CD14-positive monocyte (primary cell): ENCODE measurements around the gene GBX1. TPM values are rescaled to one million over a fixed set of nuclear protein-coding genes. Genes with fewer than 3 reads are reported as not detected.

Source experiments
- DNase-seq, 3 donors: peaks; one replicate each; pipeline ENCODE4 v3.0.0-alpha.2; 2011 to 2022
- H2AFZ ChIP-seq: 2 replicates; pipeline ENCODE4 v1.6.0; 2012; ENCODE audit warnings: mild to moderate bottlenecking, low read depth, low read length, inconsistent platforms; ENCODE audit not compliant: insufficient read depth, poor library complexity, severe bottlenecking
- H3K27ac ChIP-seq, 2 donors: 1 replicate in 1 of 2; 2 replicates in 1 of 2; pipeline ENCODE4 v1.5.1; 2012 to 2013; ENCODE audit warnings: low read length in 2 of 2, control low read depth in 1 of 2, inconsistent platforms in 1 of 2, low read depth in 1 of 2, mild to moderate bottlenecking in 1 of 2
- H3K27me3 ChIP-seq, 2 donors: one replicate each; pipeline versions ENCODE4 v1.6.0 to v1.6.1; 2011 to 2013; ENCODE audit warnings: low read length in 2 of 2; ENCODE audit not compliant: control insufficient read depth in 2 of 2, insufficient read depth in 2 of 2
- H3K36me3 ChIP-seq, 2 donors: replicated peaks in 1 of 2; 1 replicate in 1 of 2; 2 replicates in 1 of 2; pipeline versions ENCODE4 v1.5.1 to v1.6.1; 2012 to 2013; ENCODE audit warnings: low read length in 2 of 2, control low read depth in 1 of 2, inconsistent platforms in 1 of 2, mild to moderate bottlenecking in 1 of 2; ENCODE audit not compliant: insufficient read depth in 2 of 2, control insufficient read depth in 1 of 2
- H3K4me1 ChIP-seq, 2 donors: 1 replicate in 1 of 2; 2 replicates in 1 of 2; pipeline versions ENCODE4 v1.5.1 to v1.6.1; 2012 to 2013; ENCODE audit warnings: low read length in 2 of 2, control low read depth in 1 of 2, inconsistent platforms in 1 of 2, mild to moderate bottlenecking in 1 of 2, moderate library complexity in 1 of 2; ENCODE audit not compliant: insufficient read depth in 2 of 2, control insufficient read depth in 1 of 2
- H3K4me2 ChIP-seq: replicated peaks from 2 replicates; pipeline ENCODE3; 2012; ENCODE audit warnings: low read length, moderate library complexity, mild to moderate bottlenecking; ENCODE audit not compliant: poor library complexity, severe bottlenecking; ENCODE audit errors: extremely low read depth
- H3K4me3 ChIP-seq, 3 experiments: fragments of 200-600 bp in 1 of 3; sonication (generic) in 1 of 3; replicated peaks in 1 of 3; 1 replicate in 2 of 3; 2 replicates in 1 of 3; pipeline ENCODE4 v1.5.1; 2011 to 2013; ENCODE audit warnings: low read length in 3 of 3, mild to moderate bottlenecking in 3 of 3, control low read depth in 2 of 3, low read depth in 2 of 3, inconsistent platforms in 1 of 3, moderate library complexity in 1 of 3
- H3K79me2 ChIP-seq: 2 replicates; pipeline ENCODE4 v1.6.0; 2012; ENCODE audit warnings: mild to moderate bottlenecking, control low read depth, inconsistent platforms, low read length, moderate library complexity; ENCODE audit not compliant: insufficient read depth
- H3K9ac ChIP-seq: 2 replicates; pipeline ENCODE4 v1.6.0; 2017; ENCODE audit warnings: low read length, mild to moderate bottlenecking; ENCODE audit not compliant: insufficient read depth, poor library complexity, severe bottlenecking
- H3K9me3 ChIP-seq, 2 donors: replicated peaks in 1 of 2; 1 replicate in 1 of 2; 2 replicates in 1 of 2; pipeline versions ENCODE4 v1.5.1 to v1.6.1; 2012 to 2013; ENCODE audit warnings: low read length in 2 of 2, control low read depth in 1 of 2; ENCODE audit not compliant: control insufficient read depth in 1 of 2, insufficient read depth in 1 of 2
- H4K20me1 ChIP-seq: 2 replicates; pipeline ENCODE4 v1.6.0; 2012; ENCODE audit warnings: mild to moderate bottlenecking, low read length, control low read depth, moderate library complexity; ENCODE audit not compliant: insufficient read depth
- H3K27ac Mint-ChIP-seq, 7 donors: one replicate each; pipeline ENCODE4 v1.8.0; 2020; ENCODE audit warnings: mild to moderate bottlenecking in 7 of 7, mixed read lengths in 7 of 7, moderate library complexity in 6 of 7, inconsistent platforms in 2 of 7
- H3K27me3 Mint-ChIP-seq, 3 donors: one replicate each; pipeline ENCODE4 v1.8.0; 2021 to 2022; ENCODE audit warnings: low read depth in 3 of 3, mild to moderate bottlenecking in 3 of 3, mixed read lengths in 3 of 3, moderate library complexity in 3 of 3, inconsistent platforms in 1 of 3
- H3K36me3 Mint-ChIP-seq, 2 donors: one replicate each; pipeline ENCODE4 v1.8.0; 2020; ENCODE audit warnings: mixed read lengths in 2 of 2, inconsistent platforms in 1 of 2, mild to moderate bottlenecking in 1 of 2
- H3K4me1 Mint-ChIP-seq: one replicate; pipeline ENCODE4 v1.8.0; 2020; ENCODE audit warnings: mild to moderate bottlenecking, mixed read lengths
- H3K4me3 Mint-ChIP-seq, 2 donors: one replicate each; pipeline ENCODE4 v1.8.0; 2020; ENCODE audit warnings: mild to moderate bottlenecking in 2 of 2, mixed read lengths in 2 of 2, moderate library complexity in 1 of 2
- H3K9me3 Mint-ChIP-seq, 7 donors: one replicate each; pipeline ENCODE4 v1.8.0; 2020 to 2022; ENCODE audit warnings: mixed read lengths in 7 of 7, mild to moderate bottlenecking in 6 of 7, moderate library complexity in 6 of 7, inconsistent platforms in 2 of 7
- WGBS: methylation state at CpG from one replicate; pipeline ENCODE4 v1.1.5; 2013; ENCODE audit warnings: missing lambda C conversion rate; ENCODE audit not compliant: insufficient coverage; 5-methylcytosine and 5-hydroxymethylcytosine counted together
- intact Hi-C, 2 donors: fragments of 100-400 bp; cut with micrococcal nuclease; formaldehyde crosslinking; loops; one replicate each; pipeline versions ENCODE4 v1.15.0 to v1.15.1; 2023
- polyA plus RNA-seq, 3 donors: library from polyadenylated mRNA; depleted of rRNA in 1 of 3; unstranded in 2 of 3; stranded (reverse) in 1 of 3; fragments of 300-500 nt in 2 of 3; fragments of >200 nt in 1 of 3; fragmentation: Illumina TruSeq in 2 of 3; gene quantifications; 1 replicate in 2 of 3; 2 replicates in 1 of 3; pipeline ENCODE4 v1.2.3, GENCODE V29; 2012 to 2021
- TF ChIP-seq, protein P1 (sequence below): fragments of 200-600 bp; IDR thresholded peaks from one replicate; pipeline ENCODE4 v1.8.0; 2022; ENCODE audit warnings: antibody characterized with exemption, mild to moderate bottlenecking

Gene GBX1
- polyA plus RNA-seq, 3 donors = not detected

DNA sequence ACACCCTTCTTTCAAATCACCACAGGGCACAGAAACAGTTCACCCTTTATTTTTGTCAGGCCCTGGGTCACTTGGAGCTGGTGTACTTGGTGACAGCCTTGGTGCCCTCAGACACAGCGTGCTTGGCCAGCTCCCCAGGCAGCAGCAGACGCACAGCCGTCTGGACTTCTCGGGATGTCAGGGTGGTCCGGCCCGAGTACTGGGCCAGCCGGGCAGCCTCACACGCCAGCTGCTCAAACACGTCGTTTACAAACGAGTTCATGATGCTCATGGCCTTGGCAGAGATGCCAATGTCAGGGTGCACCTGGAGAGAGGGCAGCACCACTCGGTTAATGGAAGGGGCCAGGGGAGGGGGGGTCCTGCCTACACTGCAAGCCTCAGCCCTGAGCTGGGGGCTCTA is 40.3 kb upstream of the GBX1 start:
- H3K4me3 Mint-ChIP-seq = no peak overlapping the region
- H3K36me3 ChIP-seq = peaks cover under 1 to 9% of the 10 kb centered on the region in 2 donors
- intact Hi-C loops = no loop called here

DNA sequence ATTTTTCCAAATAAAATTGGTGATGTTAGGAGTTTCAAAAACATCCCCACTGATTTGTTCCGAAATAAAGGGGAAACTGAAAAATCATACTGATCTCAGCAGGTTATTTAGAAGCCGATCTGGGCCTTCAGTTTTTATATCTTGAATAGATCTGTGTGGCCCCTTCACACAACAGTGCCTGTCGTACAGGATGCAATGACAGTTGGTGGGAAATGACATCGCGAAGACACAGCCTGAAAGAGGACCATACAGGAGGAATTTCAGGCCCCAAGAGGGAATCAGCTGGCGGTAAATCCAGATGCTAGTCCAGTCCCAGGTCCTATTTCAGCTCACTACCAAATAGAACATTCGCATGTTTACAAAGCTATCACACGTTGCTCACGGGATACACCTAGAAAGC is 39.8 kb upstream of the GBX1 start:
- TF ChIP-seq, protein P1, sequence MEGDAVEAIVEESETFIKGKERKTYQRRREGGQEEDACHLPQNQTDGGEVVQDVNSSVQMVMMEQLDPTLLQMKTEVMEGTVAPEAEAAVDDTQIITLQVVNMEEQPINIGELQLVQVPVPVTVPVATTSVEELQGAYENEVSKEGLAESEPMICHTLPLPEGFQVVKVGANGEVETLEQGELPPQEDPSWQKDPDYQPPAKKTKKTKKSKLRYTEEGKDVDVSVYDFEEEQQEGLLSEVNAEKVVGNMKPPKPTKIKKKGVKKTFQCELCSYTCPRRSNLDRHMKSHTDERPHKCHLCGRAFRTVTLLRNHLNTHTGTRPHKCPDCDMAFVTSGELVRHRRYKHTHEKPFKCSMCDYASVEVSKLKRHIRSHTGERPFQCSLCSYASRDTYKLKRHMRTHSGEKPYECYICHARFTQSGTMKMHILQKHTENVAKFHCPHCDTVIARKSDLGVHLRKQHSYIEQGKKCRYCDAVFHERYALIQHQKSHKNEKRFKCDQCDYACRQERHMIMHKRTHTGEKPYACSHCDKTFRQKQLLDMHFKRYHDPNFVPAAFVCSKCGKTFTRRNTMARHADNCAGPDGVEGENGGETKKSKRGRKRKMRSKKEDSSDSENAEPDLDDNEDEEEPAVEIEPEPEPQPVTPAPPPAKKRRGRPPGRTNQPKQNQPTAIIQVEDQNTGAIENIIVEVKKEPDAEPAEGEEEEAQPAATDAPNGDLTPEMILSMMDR = no peak
- DNase-seq = no peak
- Histone ChIP-seq H3K27me3 (peaks cover 3 to 11% of the 10 kb centered on the region in 2 donors), H3K79me2 (no peaks in the 10 kb centered on the region), H3K9me3 (no peaks in the 10 kb centered on the region), H2AFZ (no peak overlapping the region), H3K36me3 (peaks cover 0 to 4% of the 10 kb centered on the region in 2 donors), H3K27ac (no peak overlapping the region), H3K9ac (no peak overlapping the region), H3K4me2 (no peak overlapping the region), H4K20me1 (peaks cover 3% of the 10 kb centered on the region), H3K4me3 (no peak overlapping the region), H3K4me1 (no peaks in the 10 kb centered on the region)
- Mint-ChIP-seq H3K4me1 (no peaks in the 10 kb centered on the region), H3K9me3 (peaks cover 0 to 4% (median 0%) of the 10 kb centered on the region in 7 donors), H3K4me3 (no peak overlapping the region), H3K27ac (peak overlapping the region in 1 of 7 donors; percentile 70), H3K36me3 (peaks cover 7 to 10% of the 10 kb centered on the region in 2 donors), H3K27me3 (peaks cover 31 to 54% (median 33%) of the 10 kb centered on the region in 3 donors)
- intact Hi-C loops = no loop called here
- WGBS = 9% methylated on average over 8 of the region's 9 CpGs

More for the DNA sequence above, 40.3 kb upstream of the GBX1 start:
- H3K9me3 ChIP-seq = no peaks in the 10 kb centered on the region
- H3K4me1 ChIP-seq = no peaks in the 10 kb centered on the region
- H3K36me3 Mint-ChIP-seq = peaks cover 12 to 13% of the 10 kb centered on the region in 2 donors
- no peak overlapping the region for H3K27ac ChIP-seq
- H2AFZ ChIP-seq = no peak overlapping the region
- 84% methylated on average over 11 of the region's 12 CpGs for WGBS
- no peak for DNase-seq
- H3K9me3 Mint-ChIP-seq = peaks cover 0 to 4% (median 0%) of the 10 kb centered on the region in 7 donors
- H3K9ac ChIP-seq = no peak overlapping the region
- no peaks in the 10 kb centered on the region for H3K79me2 ChIP-seq
- H3K4me3 ChIP-seq = no peak overlapping the region
- H4K20me1 ChIP-seq = peaks cover 3% of the 10 kb centered on the region
- peaks cover 3 to 11% of the 10 kb centered on the region in 2 donors for H3K27me3 ChIP-seq
- peaks cover 31 to 53% (median 32%) of the 10 kb centered on the region in 3 donors for H3K27me3 Mint-ChIP-seq
- no peak overlapping the region for H3K27ac Mint-ChIP-seq
- H3K4me1 Mint-ChIP-seq = no peaks in the 10 kb centered on the region
- TF ChIP-seq, protein P1 = no peak
- no peak overlapping the region for H3K4me2 ChIP-seq
